HEK293 (cell line): ENCODE results near the gene CPD.

ENCODE experiments used
- CTCF ChIP-seq: fragments of 450-650 bp; formaldehyde crosslinking; IDR thresholded peaks from 2 replicates; pipeline ENCODE4 v1.5.1; 2016; ENCODE audit warnings: missing biosample characterization, missing genetic modification characterization
- KLF17 ChIP-seq: fragments of 450-650 bp; formaldehyde crosslinking; IDR thresholded peaks from 2 replicates; pipeline ENCODE4 v1.5.1; 2016; ENCODE audit warnings: missing biosample characterization, missing genetic modification characterization
- OSR2 ChIP-seq: fragments of 450-650 bp; formaldehyde crosslinking; IDR thresholded peaks from 2 replicates; pipeline ENCODE4 v1.5.1; 2016; ENCODE audit warnings: missing biosample characterization, missing genetic modification characterization
- PRDM1 ChIP-seq: fragments of 450-650 bp; formaldehyde crosslinking; IDR thresholded peaks from 2 replicates; pipeline ENCODE4; 2016; ENCODE audit warnings: missing biosample characterization, missing genetic modification characterization
- REST ChIP-seq: fragments of 450-650 bp; formaldehyde crosslinking; IDR thresholded peaks from 2 replicates; pipeline ENCODE4 v1.5.1; 2016; ENCODE audit warnings: missing biosample characterization, missing genetic modification characterization
- TSHZ1 ChIP-seq: fragments of 450-650 bp; formaldehyde crosslinking; IDR thresholded peaks from 2 replicates; pipeline ENCODE4 v1.5.1; 2016; ENCODE audit warnings: missing biosample characterization, missing genetic modification characterization, borderline replicate concordance
- ZBTB49 ChIP-seq: fragments of 450-650 bp; formaldehyde crosslinking; IDR thresholded peaks from 2 replicates; pipeline ENCODE4 v1.5.1; 2016; ENCODE audit warnings: missing biosample characterization, missing genetic modification characterization, low read depth
- ZEB2 ChIP-seq: fragments of 450-650 bp; formaldehyde crosslinking; IDR thresholded peaks from 2 replicates; pipeline ENCODE4 v1.5.1; 2016; ENCODE audit warnings: missing biosample characterization, missing genetic modification characterization
- ZNF239 ChIP-seq: fragments of 450-650 bp; formaldehyde crosslinking; IDR thresholded peaks from 2 replicates; pipeline ENCODE4 v1.5.1; 2016; ENCODE audit warnings: missing biosample characterization, missing genetic modification characterization
- ZNF354C ChIP-seq: fragments of 450-650 bp; formaldehyde crosslinking; IDR thresholded peaks from 2 replicates; pipeline ENCODE4 v1.5.1; 2016; ENCODE audit warnings: missing biosample characterization, missing genetic modification characterization, low read depth, borderline replicate concordance
- ZNF658 ChIP-seq: fragments of 450-650 bp; formaldehyde crosslinking; IDR thresholded peaks from 2 replicates; pipeline ENCODE4; 2016; ENCODE audit warnings: missing biosample characterization, missing genetic modification characterization
- ZSCAN16 ChIP-seq: fragments of 450-650 bp; formaldehyde crosslinking; IDR thresholded peaks from 2 replicates; pipeline ENCODE4 v1.5.1; 2016; ENCODE audit warnings: missing biosample characterization, missing genetic modification characterization
- TF ChIP-seq, protein P1 (sequence below): fragments of 450-650 bp; formaldehyde crosslinking; IDR thresholded peaks from 2 replicates; pipeline ENCODE4 v1.5.1; 2017; ENCODE audit warnings: missing biosample characterization, missing genetic modification characterization

DNA sequence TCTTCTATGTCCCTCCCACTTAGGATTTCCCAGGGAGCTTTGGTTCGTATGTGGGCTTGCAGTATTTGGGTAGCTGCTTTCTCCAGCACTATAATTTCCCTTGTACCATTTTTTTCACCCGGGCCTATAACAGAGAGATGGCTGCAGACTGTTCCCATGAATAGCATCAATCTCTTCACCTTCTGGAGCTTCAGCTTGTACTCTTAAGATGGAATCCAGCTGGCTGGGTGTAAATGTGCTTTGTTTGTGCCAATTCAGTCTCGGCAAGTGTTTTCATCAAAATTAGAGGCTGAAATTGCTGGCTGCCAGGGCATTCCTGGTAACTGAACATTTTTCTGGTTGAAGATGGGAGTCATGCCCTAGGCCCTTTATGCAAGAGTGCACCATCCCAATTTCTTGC is 12.2 kb upstream of the CPD start:
- no peak for TF ChIP-seq CTCF (tag by site-specific recombination)
- no peak for TF ChIP-seq ZSCAN16 (tag by site-specific recombination)
- TF ChIP-seq ZEB2 (tag by site-specific recombination) = no peak
- TF ChIP-seq REST (tag by site-specific recombination) = no peak
- no peak for TF ChIP-seq ZNF354C (tag by site-specific recombination)
- no peak for TF ChIP-seq TSHZ1 (tag by site-specific recombination)
- no peak for TF ChIP-seq KLF17 (tag by site-specific recombination)
- TF ChIP-seq ZNF239 = no peak
- TF ChIP-seq, protein P1, sequence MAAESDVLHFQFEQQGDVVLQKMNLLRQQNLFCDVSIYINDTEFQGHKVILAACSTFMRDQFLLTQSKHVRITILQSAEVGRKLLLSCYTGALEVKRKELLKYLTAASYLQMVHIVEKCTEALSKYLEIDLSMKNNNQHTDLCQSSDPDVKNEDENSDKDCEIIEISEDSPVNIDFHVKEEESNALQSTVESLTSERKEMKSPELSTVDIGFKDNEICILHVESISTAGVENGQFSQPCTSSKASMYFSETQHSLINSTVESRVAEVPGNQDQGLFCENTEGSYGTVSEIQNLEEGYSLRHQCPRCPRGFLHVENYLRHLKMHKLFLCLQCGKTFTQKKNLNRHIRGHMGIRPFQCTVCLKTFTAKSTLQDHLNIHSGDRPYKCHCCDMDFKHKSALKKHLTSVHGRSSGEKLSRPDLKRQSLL = no peak
- no peak for TF ChIP-seq OSR2 (tag by site-specific recombination)
- TF ChIP-seq ZNF658 = no peak
- no peak for TF ChIP-seq ZBTB49 (tag by site-specific recombination)
- TF ChIP-seq PRDM1 (tag by site-specific recombination) = no peak
